OCI-LY1 (cell line): ENCODE measurements around the gene SPRTN.

Source experiments
- H2AFZ ChIP-seq: fragments of 200-600 bp; sonication (generic), shearing (Covaris generic); 2 replicates; pipeline ENCODE4 v1.6.0; 2014; ENCODE audit warnings: antibody characterized with exemption, mild to moderate bottlenecking, low read length
- H3F3A ChIP-seq: fragments of 200-600 bp; sonication (generic), shearing (Covaris generic); 2 replicates; pipeline ENCODE4 v1.6.0; 2014; ENCODE audit warnings: mild to moderate bottlenecking, antibody characterized with exemption, low read length, moderate library complexity; ENCODE audit not compliant: insufficient read depth
- H3K27ac ChIP-seq: fragments of 200-600 bp; sonication (generic); 2 replicates; pipeline ENCODE4 v1.5.1; 2014; ENCODE audit warnings: low read length, mixed run types, mild to moderate bottlenecking, low read depth; ENCODE audit not compliant: poor library complexity, severe bottlenecking
- H3K27me3 ChIP-seq: fragments of 200-600 bp; sonication (generic); 2 replicates; pipeline ENCODE4 v1.6.0; 2014; ENCODE audit warnings: antibody characterized with exemption, mild to moderate bottlenecking, low read length, moderate library complexity; ENCODE audit not compliant: insufficient read depth
- H3K36me3 ChIP-seq: fragments of 200-600 bp; sonication (generic); 2 replicates; pipeline ENCODE4 v1.6.1; 2014; ENCODE audit warnings: mild to moderate bottlenecking, antibody characterized with exemption, low read length, moderate library complexity, mixed read lengths; ENCODE audit not compliant: insufficient read depth
- H3K4me1 ChIP-seq: fragments of 200-600 bp; sonication (generic); 2 replicates; pipeline ENCODE4 v1.5.1; 2014; ENCODE audit warnings: mild to moderate bottlenecking, low read length, moderate library complexity; ENCODE audit not compliant: insufficient read depth, severe bottlenecking
- H3K4me2 ChIP-seq: fragments of 200-600 bp; sonication (generic), shearing (Covaris generic); 2 replicates; pipeline ENCODE4 v1.6.1; 2014; ENCODE audit warnings: low read length
- H3K4me3 ChIP-seq: fragments of 200-600 bp; sonication (generic); 2 replicates; pipeline ENCODE4 v1.5.1; 2014; ENCODE audit warnings: low read length, low read depth, mild to moderate bottlenecking, mixed read lengths; ENCODE audit not compliant: poor library complexity, severe bottlenecking
- H3K79me2 ChIP-seq: fragments of 200-600 bp; shearing (Covaris generic); 2 replicates; pipeline ENCODE4 v1.6.1; 2016; ENCODE audit warnings: mixed run types, low read length, mixed read lengths; ENCODE audit not compliant: insufficient read depth
- H3K9ac ChIP-seq: fragments of 200-600 bp; sonication (generic), shearing (Covaris generic); 2 replicates; pipeline ENCODE4 v1.6.1; 2014; ENCODE audit warnings: mild to moderate bottlenecking, low read length, mixed read lengths
- H3K9me2 ChIP-seq: fragments of 200-600 bp; sonication (generic), shearing (Covaris generic); 2 replicates; pipeline ENCODE4 v1.6.1; 2014; ENCODE audit warnings: low read depth, mild to moderate bottlenecking, low read length, mixed read lengths
- H3K9me3 ChIP-seq: fragments of 200-600 bp; shearing (Covaris generic); 2 replicates; pipeline ENCODE4 v1.6.1; 2014; ENCODE audit warnings: low read length, mixed read lengths
- H4K20me1 ChIP-seq: fragments of 200-600 bp; sonication (generic), shearing (Covaris generic); 2 replicates; pipeline ENCODE4 v1.6.0; 2016; ENCODE audit warnings: mild to moderate bottlenecking, low read length; ENCODE audit not compliant: insufficient read depth
- CTCF ChIP-seq: fragments of 200-600 bp; sonication (generic), shearing (Covaris generic); IDR thresholded peaks from 2 replicates; pipeline ENCODE4 v1.5.1; 2017; ENCODE audit warnings: mild to moderate bottlenecking, antibody characterized with exemption, low read length, moderate library complexity, mixed read lengths
- EZH2 ChIP-seq: fragments of 200-600 bp; sonication (generic), shearing (Covaris generic); IDR thresholded peaks from 2 replicates; pipeline ENCODE4 v1.8.0; 2017; ENCODE audit warnings: borderline replicate concordance, mixed run types, mild to moderate bottlenecking, antibody characterized with exemption, low read length, moderate library complexity, mixed read lengths

Gene SPRTN

GRCh38 chr1:231318015-231318355 is 20.1 kb upstream of the SPRTN start:
- Histone ChIP-seq H3K4me2 (no peak overlapping the region), H3K79me2 (no peaks in the 10 kb centered on the region), H3K36me3 (no peaks in the 10 kb centered on the region), H4K20me1 (no peaks in the 10 kb centered on the region), H2AFZ (no peak overlapping the region), H3K27ac (no peak overlapping the region), H3K4me1 (no peaks in the 10 kb centered on the region), H3F3A (no peaks in the 10 kb centered on the region), H3K9me3 (no peaks in the 10 kb centered on the region), H3K4me3 (no peak overlapping the region), H3K9ac (no peak overlapping the region), H3K27me3 (no peaks in the 10 kb centered on the region), H3K9me2 (no peaks in the 10 kb centered on the region)
- no peak for TF ChIP-seq EZH2
- TF ChIP-seq CTCF = no peak

GRCh38 chr1:231318568-231318967 is 19.5 kb upstream of the SPRTN start:
- H3K36me3 ChIP-seq = no peaks in the 10 kb centered on the region
- no peak overlapping the region for H3K27ac ChIP-seq
- H2AFZ ChIP-seq = no peak overlapping the region
- no peak overlapping the region for H3K4me2 ChIP-seq
- H3K79me2 ChIP-seq = no peaks in the 10 kb centered on the region
- H3K9ac ChIP-seq = no peak overlapping the region
- no peaks in the 10 kb centered on the region for H3K4me1 ChIP-seq
- no peaks in the 10 kb centered on the region for H3K9me2 ChIP-seq
- H4K20me1 ChIP-seq = no peaks in the 10 kb centered on the region
- H3F3A ChIP-seq = no peaks in the 10 kb centered on the region
- no peak overlapping the region for H3K4me3 ChIP-seq
- no peak for TF ChIP-seq CTCF
- H3K9me3 ChIP-seq = no peaks in the 10 kb centered on the region
- H3K27me3 ChIP-seq = no peaks in the 10 kb centered on the region

DNA sequence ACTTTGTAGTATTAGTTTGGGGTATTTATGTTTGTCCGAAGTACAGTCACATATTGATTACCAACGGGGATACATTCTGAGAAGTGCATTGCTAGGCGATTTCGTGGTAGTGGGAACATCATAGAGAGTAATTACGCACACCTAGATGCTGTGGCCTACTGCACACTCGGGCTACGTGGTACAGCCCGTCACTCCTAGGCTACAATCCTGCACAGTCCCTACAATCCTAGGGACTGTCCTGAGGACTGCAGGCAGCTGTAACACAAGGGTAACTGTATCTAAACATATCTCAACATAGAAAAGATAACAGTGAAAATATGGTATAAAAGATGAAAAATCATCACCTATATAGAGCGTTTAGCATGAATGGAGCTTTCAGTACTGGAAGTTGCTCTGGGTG is 19.0 kb upstream of the SPRTN start:
- Histone ChIP-seq H3K36me3 (no peaks in the 10 kb centered on the region), H2AFZ (no peak overlapping the region), H3K4me1 (no peaks in the 10 kb centered on the region), H3K4me3 (no peak overlapping the region), H3K79me2 (no peaks in the 10 kb centered on the region), H3K4me2 (no peak overlapping the region), H3K9ac (no peak overlapping the region), H3F3A (no peaks in the 10 kb centered on the region), H3K9me3 (no peaks in the 10 kb centered on the region), H3K27me3 (no peaks in the 10 kb centered on the region), H3K27ac (no peak overlapping the region), H3K9me2 (no peaks in the 10 kb centered on the region), H4K20me1 (no peaks in the 10 kb centered on the region)
- TF ChIP-seq EZH2 (no peak), CTCF (no peak)
